ENCODE measurements around the gene MACROD2. TPM values are rescaled to one million over a fixed set of nuclear protein-coding genes. Genes with fewer than 3 reads are reported as not detected.
A peak's percentile ranks its signal among the peaks of the same experiment; 100 is the strongest.

Gene MACROD2
- total and polyA plus RNA-seq, 4 donors = 0.66 to 10.5 (median 3.3) TPM

- no peak for DNase-seq (ENCODE audit: low spot score)
- 77% methylated on average over 6 of the region's 6 CpGs for WGBS
- Histone ChIP-seq H3K4me3 (ENCODE audit: low read depth in 1 of 3, low read length in 3 of 3) (no peak overlapping the region), H3K9me3 (ENCODE audit: control insufficient read depth in 4 of 4, low read length in 3 of 4) (peaks cover 0 to 2% (median 0%) of the 10 kb centered on the region in 4 donors), H3K4me1 (ENCODE audit: control insufficient read depth in 4 of 4, insufficient read depth in 4 of 4, low read length in 3 of 4) (no peaks in the 10 kb centered on the region), H3K9ac (ENCODE audit: low read depth in 1 of 2, low read length in 2 of 2) (no peak overlapping the region), H3K36me3 (ENCODE audit: control insufficient read depth in 4 of 4, insufficient read depth in 3 of 4, low read depth in 1 of 4, low read length in 3 of 4) (no peaks in the 10 kb centered on the region), H3K27ac (ENCODE audit: low read depth in 1 of 2, low read length in 2 of 2) (no peak overlapping the region), H3K27me3 (ENCODE audit: control insufficient read depth in 4 of 4, insufficient read depth in 4 of 4, low read length in 3 of 4) (no peaks in the 10 kb centered on the region)
- TF ChIP-seq EGR1 (IDR thresholded peaks at IDR 0.05; ENCODE audit: low read depth in 2 of 2) (no peak), YY1 (IDR thresholded peaks at IDR 0.05) (no peak), HNF4A (conservative IDR thresholded peaks at IDR 0.05) (no peak), ZBTB33 (IDR thresholded peaks at IDR 0.05) (no peak), JUND (IDR thresholded peaks at IDR 0.05) (no peak), FOXA2 (IDR thresholded peaks at IDR 0.05) (no peak), FOXA1 (IDR thresholded peaks at IDR 0.05) (no peak), RAD21 (IDR thresholded peaks at IDR 0.05) (peak; percentile 47 to 66)
Observed at GRCh38 chr20:14561741-14562221, 566.5 kb downstream of the MACROD2 start.

GRCh38 chr20:14562981-14563380 lies 567.7 kb downstream of the MACROD2 start:
- H3K4me1 ChIP-seq (ENCODE audit: control insufficient read depth in 4 of 4, insufficient read depth in 4 of 4, low read length in 3 of 4) = no peaks in the 10 kb centered on the region
- H3K9ac ChIP-seq (ENCODE audit: low read depth in 1 of 2, low read length in 2 of 2) = no peak overlapping the region
- H3K27ac ChIP-seq (ENCODE audit: low read depth in 1 of 2, low read length in 2 of 2) = no peak overlapping the region
- H3K36me3 ChIP-seq (ENCODE audit: control insufficient read depth in 4 of 4, insufficient read depth in 3 of 4, low read depth in 1 of 4, low read length in 3 of 4) = no peaks in the 10 kb centered on the region
- 41% methylated on average over 2 of the region's 2 CpGs for WGBS
- DNase-seq (ENCODE audit: low spot score) = no peak
- peaks cover 0 to 2% (median 0%) of the 10 kb centered on the region in 4 donors for H3K9me3 ChIP-seq (ENCODE audit: control insufficient read depth in 4 of 4, low read length in 3 of 4)
- H3K27me3 ChIP-seq (ENCODE audit: control insufficient read depth in 4 of 4, insufficient read depth in 4 of 4, low read length in 3 of 4) = no peaks in the 10 kb centered on the region
- no peak overlapping the region for H3K4me3 ChIP-seq (ENCODE audit: low read depth in 1 of 3, low read length in 3 of 3)
- TF ChIP-seq HNF4A (conservative IDR thresholded peaks at IDR 0.05) (peak; percentile 27 to 67), ZBTB33 (IDR thresholded peaks at IDR 0.05) (no peak), RAD21 (IDR thresholded peaks at IDR 0.05) (peak in 1 of 2 donors; percentile 11), HNF4G (IDR thresholded peaks at IDR 0.05) (no peak), RXRA (IDR thresholded peaks at IDR 0.05) (no peak), ATF3 (IDR thresholded peaks at IDR 0.05) (no peak), TAF1 (conservative IDR thresholded peaks at IDR 0.05) (no peak)

GRCh38 chr20:14566505-14566904 lies 571.2 kb downstream of the MACROD2 start:
- peaks cover 0 to 2% (median 0%) of the 10 kb centered on the region in 4 donors for H3K9me3 ChIP-seq (ENCODE audit: control insufficient read depth in 4 of 4, low read length in 3 of 4)
- H3K9ac ChIP-seq (ENCODE audit: low read depth in 1 of 2, low read length in 2 of 2) = no peak overlapping the region
- no peaks in the 10 kb centered on the region for H3K36me3 ChIP-seq (ENCODE audit: control insufficient read depth in 4 of 4, insufficient read depth in 3 of 4, low read depth in 1 of 4, low read length in 3 of 4)
- 84% methylated on average over 2 of the region's 2 CpGs for WGBS
- no peak overlapping the region for H3K27ac ChIP-seq (ENCODE audit: low read depth in 1 of 2, low read length in 2 of 2)
- DNase-seq (ENCODE audit: low spot score) = no peak
- H3K4me3 ChIP-seq (ENCODE audit: low read depth in 1 of 3, low read length in 3 of 3) = no peak overlapping the region
- no peaks in the 10 kb centered on the region for H3K27me3 ChIP-seq (ENCODE audit: control insufficient read depth in 4 of 4, insufficient read depth in 4 of 4, low read length in 3 of 4)
- no peaks in the 10 kb centered on the region for H3K4me1 ChIP-seq (ENCODE audit: control insufficient read depth in 4 of 4, insufficient read depth in 4 of 4, low read length in 3 of 4)
- TF ChIP-seq CTCF (IDR thresholded peaks at IDR 0.05; ENCODE audit: low read depth, low read length, missing input control) (no peak), HNF4A (conservative IDR thresholded peaks at IDR 0.05) (no peak), REST (IDR thresholded peaks at IDR 0.05) (no peak), ATF3 (IDR thresholded peaks at IDR 0.05) (no peak), NR2F2 (IDR thresholded peaks at IDR 0.05) (no peak), TAF1 (conservative IDR thresholded peaks at IDR 0.05) (no peak), FOXA1 (IDR thresholded peaks at IDR 0.05) (no peak), EGR1 (IDR thresholded peaks at IDR 0.05; ENCODE audit: low read depth in 2 of 2) (no peak), JUND (IDR thresholded peaks at IDR 0.05) (no peak), RAD21 (IDR thresholded peaks at IDR 0.05) (no peak), RXRA (IDR thresholded peaks at IDR 0.05) (no peak), HNF4G (IDR thresholded peaks at IDR 0.05) (no peak), YY1 (IDR thresholded peaks at IDR 0.05) (no peak), MAX (IDR thresholded peaks at IDR 0.05) (no peak)

All from liver (tissue), 9 donors.